DMS53 treated with DMSO at 0.1 percent for 48 hours (cell line): ENCODE measurements around the gene STIM1.
"Not testable (repeated sequence)": the region's sequence is repeated elsewhere in the genome, so short reads cannot be mapped to it uniquely, and the experiment has no call there.

ENCODE experiments used
- DNase-seq: peaks from one replicate; lab custom pipeline; 2025; ENCODE audit not compliant: unreplicated experiment; lab: John Stamatoyannopoulos, UW

STIM1 gene

DNA sequence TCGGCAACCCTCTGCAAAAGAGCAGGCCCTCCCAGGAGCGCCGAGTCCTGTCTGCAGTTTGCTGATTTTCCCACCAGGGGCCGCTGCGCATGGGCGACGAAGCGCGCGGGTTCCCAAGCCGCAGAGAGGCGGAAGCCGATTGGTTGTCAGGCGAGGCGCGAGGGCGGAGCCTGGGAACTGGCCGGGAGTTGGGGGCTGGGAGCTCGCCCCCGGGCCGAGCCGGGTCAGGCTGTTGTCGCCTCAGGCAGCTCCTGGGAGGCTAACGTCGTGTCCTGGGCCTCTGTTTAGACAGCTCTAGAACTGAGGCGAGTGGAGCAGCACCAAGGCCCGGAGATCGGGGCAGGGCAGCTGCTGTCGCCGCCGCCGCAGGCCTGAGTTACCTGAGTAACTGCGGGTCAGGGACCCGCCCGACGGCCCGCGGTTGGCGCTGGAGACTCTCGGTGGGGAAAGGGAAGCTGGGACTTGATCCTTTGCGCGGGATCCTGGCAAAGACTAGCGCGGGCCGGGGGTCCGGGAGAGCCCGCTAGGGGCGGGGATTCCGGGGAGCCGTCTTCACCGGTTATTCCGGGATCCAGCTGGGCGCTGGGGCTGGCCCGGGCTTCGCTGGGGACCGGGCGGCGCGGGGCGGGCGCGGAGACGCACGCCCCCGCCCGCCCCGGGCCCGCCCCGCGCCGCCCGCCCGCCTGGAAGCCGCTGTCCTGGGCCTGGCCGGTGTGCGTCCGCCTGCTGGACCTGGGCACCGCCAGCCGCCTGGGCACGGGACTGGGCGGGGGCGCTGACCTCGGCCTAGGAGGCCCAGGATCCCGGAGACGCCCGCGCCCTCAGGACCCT, at the start of gene STIM1:
Gene STIM1 (plus strand): TSS at position 688 of the 831 bp plus-strand sequence. CDS start 607 bp downstream, outside the sequence.
- DNase-seq = peak; percentile 87

DNA sequence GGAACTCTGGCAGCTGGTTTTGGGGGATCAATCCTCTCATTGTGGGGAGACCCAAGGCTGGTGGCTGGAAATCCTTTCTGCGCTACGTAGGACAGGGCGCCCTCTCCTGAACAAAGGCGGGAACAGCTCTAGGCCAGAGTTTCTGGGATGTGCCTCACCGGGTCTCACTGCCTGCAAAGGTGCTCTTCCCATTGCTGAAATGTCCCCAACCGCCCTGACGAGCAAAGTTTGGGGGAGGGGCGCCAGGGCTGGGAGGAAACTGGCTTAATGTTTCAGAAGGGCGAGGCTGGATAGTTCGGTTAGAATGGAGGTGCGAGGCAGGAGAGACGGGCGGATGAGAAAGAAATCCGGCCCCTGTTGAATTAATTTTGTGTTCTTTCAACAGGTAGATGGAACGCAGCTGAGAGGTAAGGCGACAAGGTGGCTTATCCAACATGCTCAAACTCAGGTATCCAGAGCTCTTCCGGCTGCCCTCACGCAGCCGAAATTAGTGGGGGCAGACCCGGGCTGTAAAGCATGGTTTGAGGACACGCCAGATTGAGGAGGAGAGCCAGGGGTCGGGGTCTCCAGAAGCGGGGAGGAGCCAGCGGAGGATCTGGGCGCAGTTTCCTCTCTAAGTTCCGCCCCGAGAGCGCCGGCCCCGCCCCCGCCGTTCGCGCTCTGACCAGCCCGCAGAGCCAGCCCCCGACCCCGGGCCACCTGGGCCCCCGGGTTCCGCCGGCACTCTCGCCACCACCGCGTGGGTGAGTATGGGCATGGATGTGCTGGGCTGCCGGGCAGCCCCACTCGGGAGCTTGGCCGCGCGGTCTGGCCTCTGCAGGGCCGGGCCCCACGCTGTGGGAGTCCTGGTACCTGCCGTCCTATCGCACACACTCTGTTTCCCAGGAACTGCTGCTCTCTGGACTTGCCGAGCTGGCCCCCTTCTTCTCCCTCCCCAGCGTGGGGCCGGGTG, 47.3 kb upstream of the STIM1 start, which contains the start of gene PGAP2:
Gene PGAP2 (plus strand): TSS at position 652 of the 952 bp plus-strand sequence. CDS start 2,700 bp downstream, outside the sequence.
- peak; percentile 80 for DNase-seq

- DNase-seq = peak; percentile 81
Measured at GRCh38 chr11:3808861-3809623, 46.4 kb upstream of the STIM1 start.

GRCh38 chr11:3809624-3809928, 45.9 kb upstream of the STIM1 start:
- no peak for DNase-seq

- DNase-seq = no peak
Measured at GRCh38 chr11:3810446-3810845, 45.0 kb upstream of the STIM1 start.

GRCh38 chr11:3810951-3811350, 44.5 kb upstream of the STIM1 start:
- no peak for DNase-seq

DNA sequence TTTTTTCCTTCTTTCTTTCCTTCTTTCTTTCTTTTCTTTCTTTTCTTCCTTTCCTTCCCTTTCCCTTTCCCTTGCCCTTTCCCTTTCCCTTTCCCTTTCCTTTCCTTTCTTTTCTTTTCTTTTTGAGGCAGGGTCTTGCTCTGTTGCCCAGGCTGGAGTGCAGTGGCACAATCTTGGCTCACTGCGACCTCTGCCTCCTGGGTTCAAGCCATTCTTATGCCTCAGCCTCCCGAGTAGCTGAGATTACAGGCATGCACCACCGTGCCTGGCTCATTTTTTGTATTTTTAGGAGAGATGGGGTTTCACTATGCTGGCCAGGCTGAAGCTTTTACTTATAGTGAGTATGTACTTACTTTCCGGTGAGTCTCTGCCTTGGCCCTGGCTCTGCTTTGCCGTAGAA, 40.6 kb upstream of the STIM1 start:
- not testable (repeated sequence) for DNase-seq

- no peak for DNase-seq
Measured at GRCh38 chr11:3815845-3816244, 39.6 kb upstream of the STIM1 start.

DNA sequence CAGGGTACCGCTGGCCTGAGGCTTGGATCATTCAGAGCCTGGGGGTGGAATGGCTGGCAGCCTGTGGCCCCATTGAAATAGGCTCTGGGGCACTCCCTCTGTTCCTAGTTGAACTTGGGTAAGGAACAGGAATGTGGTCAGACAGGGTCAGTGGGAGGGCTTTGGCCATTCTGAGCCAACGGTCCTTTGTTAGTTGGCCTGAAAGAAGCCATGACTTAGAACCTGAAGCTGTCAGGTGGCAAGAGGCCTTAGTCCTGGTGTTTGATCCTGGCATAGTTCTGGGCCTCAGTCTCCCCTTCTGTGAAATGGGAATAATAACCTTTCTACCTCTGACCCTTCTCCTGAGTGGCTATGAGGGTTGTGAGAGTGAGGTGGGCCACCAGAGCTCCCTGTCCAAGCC, 38.8 kb upstream of the STIM1 start:
- DNase-seq = no peak

GRCh38 chr11:3817181-3817800, 38.2 kb upstream of the STIM1 start:
- DNase-seq = no peak

GRCh38 chr11:3820971-3821370, 34.5 kb upstream of the STIM1 start:
- no peak for DNase-seq

GRCh38 chr11:3822312-3822711, 33.2 kb upstream of the STIM1 start:
- DNase-seq = no peak

GRCh38 chr11:3823303-3823702, 32.2 kb upstream of the STIM1 start:
- DNase-seq = no peak

GRCh38 chr11:3823762-3824506, 31.5 kb upstream of the STIM1 start:
- DNase-seq = no peak

DNA sequence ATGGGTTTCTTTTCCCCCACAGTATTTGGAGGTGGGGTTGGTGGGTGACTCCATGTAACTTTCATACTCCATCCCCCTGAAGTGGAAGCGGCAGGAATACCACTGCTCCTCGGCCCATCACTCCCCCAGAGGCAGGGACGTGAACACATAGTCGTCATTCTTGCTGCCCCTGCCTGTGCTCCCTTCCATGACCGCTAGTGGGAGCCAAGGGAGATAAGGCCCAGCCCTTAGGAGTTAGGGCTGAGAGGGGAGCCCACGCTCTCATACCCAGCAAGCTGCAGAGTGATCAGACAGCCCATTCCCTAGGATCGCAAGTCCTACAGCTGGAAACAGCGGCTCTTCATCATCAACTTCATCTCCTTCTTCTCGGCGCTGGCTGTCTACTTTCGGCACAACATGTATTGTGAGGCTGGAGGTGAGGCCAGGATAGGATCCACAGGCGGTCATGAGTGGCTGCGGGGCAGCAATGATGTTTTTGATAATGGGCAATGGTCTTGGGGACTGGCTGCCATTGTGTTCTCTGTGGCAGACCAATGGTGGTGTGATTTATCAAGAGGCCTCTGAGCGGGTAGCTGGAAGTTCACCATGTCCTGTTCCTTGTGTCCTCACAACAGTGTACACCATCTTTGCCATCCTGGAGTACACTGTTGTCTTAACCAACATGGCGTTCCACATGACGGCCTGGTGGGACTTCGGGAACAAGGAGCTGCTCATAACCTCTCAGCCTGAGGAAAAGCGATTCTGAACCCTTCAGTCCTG, 30.6 kb upstream of the STIM1 start:
- peak; percentile 15 for DNase-seq

DNA sequence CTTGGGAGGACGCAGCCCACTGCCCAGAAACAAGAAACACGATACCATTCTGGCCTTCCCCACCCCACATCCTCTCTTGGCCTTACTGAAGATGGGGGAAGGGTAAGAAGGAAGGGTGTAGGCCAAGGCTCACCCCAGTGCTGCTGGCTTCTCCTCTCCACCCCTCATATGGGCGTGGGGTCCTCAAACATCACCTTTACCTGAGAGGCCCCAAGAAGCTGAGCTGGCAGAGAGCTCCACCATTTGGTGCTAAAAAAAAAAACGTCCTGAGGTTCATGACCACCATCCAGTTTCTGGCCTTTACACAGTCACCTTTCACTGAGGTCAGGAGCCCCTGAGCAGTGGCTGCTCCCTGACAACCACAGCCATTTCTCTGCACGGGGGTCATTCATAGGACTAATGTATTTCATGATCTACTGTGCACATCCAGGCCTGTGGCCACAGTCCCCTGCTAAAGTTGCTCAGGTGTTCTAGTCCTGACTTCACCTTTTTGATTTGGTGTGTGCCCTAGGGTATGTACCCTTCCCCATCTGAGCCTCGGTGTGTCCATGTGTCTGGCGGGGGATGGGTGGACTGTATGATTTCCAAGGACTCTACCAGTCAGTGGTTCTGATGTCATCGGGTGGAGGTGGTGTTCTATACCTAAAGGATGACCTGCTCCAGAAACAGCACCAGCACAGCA, 29.9 kb upstream of the STIM1 start:
- no peak for DNase-seq

DNA sequence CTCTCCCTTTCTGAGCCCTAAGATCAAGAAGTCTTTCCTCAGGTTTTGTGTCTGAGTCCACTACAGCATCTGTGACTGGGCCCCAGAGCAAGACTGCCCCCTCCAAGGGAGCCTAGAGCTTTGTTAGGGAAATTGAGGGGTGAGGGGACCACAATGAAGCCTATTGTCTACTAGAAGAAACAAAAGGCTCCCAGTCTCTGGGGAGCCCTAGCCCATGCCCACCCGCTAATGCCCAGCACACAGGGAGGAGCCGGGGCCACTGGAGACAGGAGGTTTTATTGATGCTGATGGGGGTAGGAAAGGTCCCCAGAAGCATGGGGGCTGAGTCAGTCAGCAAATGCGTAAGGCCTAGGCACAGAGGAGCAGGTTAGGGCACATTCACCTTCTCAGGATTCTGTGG, 28.7 kb upstream of the STIM1 start:
- no peak for DNase-seq

GRCh38 chr11:3827434-3828186, 27.9 kb upstream of the STIM1 start:
- DNase-seq = no peak
